ENCODE results near the gene TAP1. TPM values are rescaled to one million over a fixed set of nuclear protein-coding genes. Genes with fewer than 3 reads are reported as not detected.

Gene TAP1
- total and polyA plus RNA-seq, 9 of the 15 experiments (the other 6 are each of a cell fraction or from before 2014, with no cell fraction given), result 1.3 to 6.0 (median 4.2) TPM

- DNase-seq (ENCODE audit: extremely low read depth in 1 of 4, low spot score in 3 of 4), result peak; percentile 32 to 83 (median 78)
- peaks cover 40 to 41% of the 10 kb centered on the region in 2 experiments for H3K27me3 ChIP-seq (ENCODE audit: control insufficient read depth in 2 of 2, insufficient read depth in 2 of 2, low read length in 2 of 2)
- no peak overlapping the region for H3K9ac ChIP-seq (ENCODE audit: insufficient read depth in 1 of 2, low read depth in 2 of 2, low read length in 2 of 2)
- no peaks in the 10 kb centered on the region for H3K9me1 ChIP-seq (ENCODE audit: control insufficient read depth, insufficient read depth, low read length)
- intact Hi-C loops (cut with micrococcal nuclease), result no loop called here
- no peaks in the 10 kb centered on the region for H4K20me1 ChIP-seq (replicated peaks; ENCODE audit: control insufficient read depth, insufficient read depth, low read length)
- no peaks in the 10 kb centered on the region for H3K36me3 ChIP-seq (ENCODE audit: control insufficient read depth, insufficient read depth, low read length)
- no TSS peak for BruUV-seq (replicated peaks)
- ChIA-PET CTCF (ENCODE audit: low intra/inter-chr PET ratio) (no interaction called here), POLR2A (interaction anchor here (0.8 to 0.9 kb wide), 2 partner anchors 78 to 80 kb away, joined by 4 read pairs; no protein-coding TSS in a partner anchor)
- in situ Hi-C loops (cut with MboI), result no loop called here
- H3K4me1 ChIP-seq (replicated peaks in 1 of 2; ENCODE audit: control insufficient read depth in 2 of 2, insufficient read depth in 2 of 2, low read length in 2 of 2), result peaks cover 0 to 8% of the 10 kb centered on the region in 2 experiments; a peak in 2 of 5 replicates
- peak; percentile 91 for ATAC-seq
- no peaks in the 10 kb centered on the region for H3K79me2 ChIP-seq (ENCODE audit: control insufficient read depth, insufficient read depth, low read length)
- H3K4me3 ChIP-seq, result no peak overlapping the region
- H3K27ac ChIP-seq (ENCODE audit: extremely low read depth, low read depth, low read length), result no peak overlapping the region
- H2AFZ ChIP-seq (ENCODE audit: low read depth, low read length), result no peak overlapping the region; the same call in 1 of the 2 replicates
- FAIRE-seq, result no peak
- 16% methylated on average over 59 of the region's 61 CpGs for WGBS (ENCODE audit: insufficient coverage, low coverage, missing lambda C conversion rate)
- H3K9me3 ChIP-seq (replicated peaks; ENCODE audit: control insufficient read depth, insufficient read depth, low read depth, low read length), result no peaks in the 10 kb centered on the region
- H3K4me2 ChIP-seq (ENCODE audit: insufficient read depth, low read length), result no peak overlapping the region; the same call in 1 of the 2 replicates
- TF ChIP-seq RNF2 (IDR thresholded peaks at IDR 0.05) (no peak), PKNOX1 (IDR thresholded peaks at IDR 0.05) (peak; percentile 95), ZNF408 (CRISPR knock-in tag; IDR thresholded peaks at IDR 0.05; ENCODE audit: low read depth) (no peak), ZNF174 (CRISPR knock-in tag; IDR thresholded peaks at IDR 0.05) (no peak), MAX (CRISPR knock-in tag; IDR thresholded peaks at IDR 0.05) (no peak), MAFG (tag; conservative IDR thresholded peaks at IDR 0.05) (no peak), NR2F6 (CRISPR knock-in tag; IDR thresholded peaks at IDR 0.05) (no peak), SMAD3 (CRISPR knock-in tag; conservative IDR thresholded peaks at IDR 0.05) (no peak), ZEB2 (IDR thresholded peaks at IDR 0.05) (no peak), POLR2AphosphoS5 (IDR thresholded peaks at IDR 0.05; ENCODE audit: control insufficient read depth, insufficient read depth, low read depth, low read length) (no peak), SP2 (IDR thresholded peaks at IDR 0.05; ENCODE audit: extremely low read depth, low read depth, low read length, poor library complexity, severe bottlenecking) (peak; percentile 40), GTF3C2 (IDR thresholded peaks at IDR 0.05; ENCODE audit: borderline replicate concordance, extremely low read depth, insufficient read length) (no peak), ZNF316 (IDR thresholded peaks at IDR 0.05) (no peak), PBX2 (CRISPR knock-in tag; IDR thresholded peaks at IDR 0.05; ENCODE audit: low read depth) (no peak), PBX2 (tag; conservative IDR thresholded peaks at IDR 0.05; ENCODE audit: low read depth) (peak; percentile 73)
These were observed 40.8 kb upstream of the TAP1 start for GRCh38 chr6:32894085-32895005.

Measured in K562 (cell line).